ENCODE data around the gene HSF5. TPM values are rescaled to one million over a fixed set of nuclear protein-coding genes. Genes with fewer than 3 reads are reported as not detected.

Gene HSF5
- total and polyA plus RNA-seq, 4 donors: 0.09 to 0.17 TPM; not detected in 2

GRCh38 chr17:58468944-58469343 lies 19.3 kb downstream of the HSF5 start:
- H3K9ac ChIP-seq (ENCODE audit: low read depth in 1 of 2, low read length in 2 of 2): no peak overlapping the region
- 82% methylated on average over 3 of the region's 3 CpGs for WGBS
- DNase-seq (ENCODE audit: low spot score): no peak
- H3K4me1 ChIP-seq (ENCODE audit: control insufficient read depth in 4 of 4, insufficient read depth in 4 of 4, low read length in 3 of 4): no peaks in the 10 kb centered on the region
- no peaks in the 10 kb centered on the region for H3K9me3 ChIP-seq (ENCODE audit: control insufficient read depth in 4 of 4, low read length in 3 of 4)
- H3K27me3 ChIP-seq (ENCODE audit: control insufficient read depth in 4 of 4, insufficient read depth in 4 of 4, low read length in 3 of 4): no peaks in the 10 kb centered on the region
- no peaks in the 10 kb centered on the region for H3K36me3 ChIP-seq (ENCODE audit: control insufficient read depth in 4 of 4, insufficient read depth in 3 of 4, low read depth in 1 of 4, low read length in 3 of 4)
- TF ChIP-seq REST (IDR thresholded peaks at IDR 0.05): no peak
- no peak for TF ChIP-seq TAF1 (conservative IDR thresholded peaks at IDR 0.05)
- no peak for TF ChIP-seq JUND (IDR thresholded peaks at IDR 0.05)
- no peak for TF ChIP-seq FOXA2 (IDR thresholded peaks at IDR 0.05)
- no peak for TF ChIP-seq HNF4A (conservative IDR thresholded peaks at IDR 0.05)
- no peak for TF ChIP-seq ZBTB33 (IDR thresholded peaks at IDR 0.05)
- no peak for TF ChIP-seq NR2F2 (IDR thresholded peaks at IDR 0.05)
- no peak for TF ChIP-seq SP1 (IDR thresholded peaks at IDR 0.05)
- TF ChIP-seq HNF4G (IDR thresholded peaks at IDR 0.05): no peak
- TF ChIP-seq EGR1 (IDR thresholded peaks at IDR 0.05; ENCODE audit: low read depth in 2 of 2): no peak
- no peak overlapping the region for H3K27ac ChIP-seq (ENCODE audit: low read depth in 1 of 2, low read length in 2 of 2)
- H3K4me3 ChIP-seq (ENCODE audit: low read depth in 1 of 3, low read length in 3 of 3): no peak overlapping the region

GRCh38 chr17:58455491-58455890 lies 32.7 kb downstream of the HSF5 start:
- Histone ChIP-seq H3K36me3 (ENCODE audit: control insufficient read depth in 4 of 4, insufficient read depth in 3 of 4, low read depth in 1 of 4, low read length in 3 of 4) (no peaks in the 10 kb centered on the region), H3K4me1 (ENCODE audit: control insufficient read depth in 4 of 4, insufficient read depth in 4 of 4, low read length in 3 of 4) (no peaks in the 10 kb centered on the region), H3K9ac (ENCODE audit: low read depth in 1 of 2, low read length in 2 of 2) (no peak overlapping the region), H3K9me3 (ENCODE audit: control insufficient read depth in 4 of 4, low read length in 3 of 4) (no peaks in the 10 kb centered on the region), H3K4me3 (ENCODE audit: low read depth in 1 of 3, low read length in 3 of 3) (no peak overlapping the region), H3K27ac (ENCODE audit: low read depth in 1 of 2, low read length in 2 of 2) (no peak overlapping the region), H3K27me3 (ENCODE audit: control insufficient read depth in 4 of 4, insufficient read depth in 4 of 4, low read length in 3 of 4) (no peaks in the 10 kb centered on the region)
- no peak for DNase-seq (ENCODE audit: low spot score)
- TF ChIP-seq ATF3 (IDR thresholded peaks at IDR 0.05): no peak

GRCh38 chr17:58452738-58453137 lies 35.5 kb downstream of the HSF5 start:
- no peak for TF ChIP-seq FOXA1 (IDR thresholded peaks at IDR 0.05)
- no peak for TF ChIP-seq HNF4G (IDR thresholded peaks at IDR 0.05)
- TF ChIP-seq FOXA2 (IDR thresholded peaks at IDR 0.05): no peak
- no peak for TF ChIP-seq GABPA (IDR thresholded peaks at IDR 0.05 in 1 of 2, conservative IDR thresholded peaks at IDR 0.05 in 1 of 2)
- no peak for TF ChIP-seq ZBTB33 (IDR thresholded peaks at IDR 0.05)
- TF ChIP-seq ATF3 (IDR thresholded peaks at IDR 0.05): no peak
- no peak for TF ChIP-seq SP1 (IDR thresholded peaks at IDR 0.05)
- no peaks in the 10 kb centered on the region for H3K4me1 ChIP-seq (ENCODE audit: control insufficient read depth in 4 of 4, insufficient read depth in 4 of 4, low read length in 3 of 4)
- no peak for DNase-seq (ENCODE audit: low spot score)
- no peaks in the 10 kb centered on the region for H3K27me3 ChIP-seq (ENCODE audit: control insufficient read depth in 4 of 4, insufficient read depth in 4 of 4, low read length in 3 of 4)
- WGBS: 93% methylated on average over 1 of the region's 1 CpG
- H3K9me3 ChIP-seq (ENCODE audit: control insufficient read depth in 4 of 4, low read length in 3 of 4): no peaks in the 10 kb centered on the region
- H3K4me3 ChIP-seq (ENCODE audit: low read depth in 1 of 3, low read length in 3 of 3): no peak overlapping the region
- H3K36me3 ChIP-seq (ENCODE audit: control insufficient read depth in 4 of 4, insufficient read depth in 3 of 4, low read depth in 1 of 4, low read length in 3 of 4): no peaks in the 10 kb centered on the region
- no peak overlapping the region for H3K9ac ChIP-seq (ENCODE audit: low read depth in 1 of 2, low read length in 2 of 2)
- no peak overlapping the region for H3K27ac ChIP-seq (ENCODE audit: low read depth in 1 of 2, low read length in 2 of 2)

All from liver (tissue), 9 donors.